Cerebellar cortex (tissue), 1 donor: Measurements from ENCODE around the gene IQGAP1.

Experiments
- DNase-seq: peaks from one replicate; pipeline ENCODE4 v3.0.0-alpha.2; 2015; ENCODE audit warnings: low spot score

IQGAP1 gene

GRCh38 chr15:90441027-90441426, 53.0 kb downstream of the IQGAP1 start:
- no peak for DNase-seq

GRCh38 chr15:90442423-90442822, 54.4 kb downstream of the IQGAP1 start:
- no peak for DNase-seq

- DNase-seq, result no peak
Measured at GRCh38 chr15:90449206-90449735, 61.2 kb downstream of the IQGAP1 start.

GRCh38 chr15:90451053-90451850, 63.2 kb downstream of the IQGAP1 start:
- no peak for DNase-seq

- no peak for DNase-seq
Measured at GRCh38 chr15:90456236-90456635, 68.2 kb downstream of the IQGAP1 start.

- no peak for DNase-seq
Measured at GRCh38 chr15:90458061-90458460, 70.0 kb downstream of the IQGAP1 start.

GRCh38 chr15:90459368-90459767, 71.3 kb downstream of the IQGAP1 start:
- DNase-seq, result no peak

- DNase-seq, result no peak
Measured at GRCh38 chr15:90460142-90460824, 72.2 kb downstream of the IQGAP1 start.

GRCh38 chr15:90463381-90463780, 75.3 kb downstream of the IQGAP1 start:
- no peak for DNase-seq

GRCh38 chr15:90465140-90465929, 77.3 kb downstream of the IQGAP1 start:
- no peak for DNase-seq

- DNase-seq, result no peak
Measured at GRCh38 chr15:90465930-90466567, 78.0 kb downstream of the IQGAP1 start.

GRCh38 chr15:90469723-90470122, 81.7 kb downstream of the IQGAP1 start:
- no peak for DNase-seq

- DNase-seq, result no peak
Measured at GRCh38 chr15:90470453-90470852, 82.4 kb downstream of the IQGAP1 start.

- no peak for DNase-seq
Measured at GRCh38 chr15:90471126-90471525, 83.1 kb downstream of the IQGAP1 start.

- DNase-seq, result peak; percentile 29
Measured at GRCh38 chr15:90471769-90472168, 83.7 kb downstream of the IQGAP1 start.

GRCh38 chr15:90478846-90479481, 90.9 kb downstream of the IQGAP1 start:
- DNase-seq, result no peak

GRCh38 chr15:90479656-90480055, 91.6 kb downstream of the IQGAP1 start:
- DNase-seq, result no peak

GRCh38 chr15:90481023-90481422, 93.0 kb downstream of the IQGAP1 start:
- no peak for DNase-seq

GRCh38 chr15:90482124-90483011, 94.3 kb downstream of the IQGAP1 start:
- peak; percentile 67 for DNase-seq

- DNase-seq, result no peak
Measured at GRCh38 chr15:90483012-90483307, 94.9 kb downstream of the IQGAP1 start.

GRCh38 chr15:90483637-90484036, 95.6 kb downstream of the IQGAP1 start:
- no peak for DNase-seq
